Left forelimb (tissue), 1 donor: Measurements from ENCODE around the gene MCTP2.

Source experiments
- DNase-seq: peaks from one replicate; pipeline ENCODE4 v3.0.0-alpha.2; 2018; ENCODE audit warnings: low spot score

Gene MCTP2

DNA sequence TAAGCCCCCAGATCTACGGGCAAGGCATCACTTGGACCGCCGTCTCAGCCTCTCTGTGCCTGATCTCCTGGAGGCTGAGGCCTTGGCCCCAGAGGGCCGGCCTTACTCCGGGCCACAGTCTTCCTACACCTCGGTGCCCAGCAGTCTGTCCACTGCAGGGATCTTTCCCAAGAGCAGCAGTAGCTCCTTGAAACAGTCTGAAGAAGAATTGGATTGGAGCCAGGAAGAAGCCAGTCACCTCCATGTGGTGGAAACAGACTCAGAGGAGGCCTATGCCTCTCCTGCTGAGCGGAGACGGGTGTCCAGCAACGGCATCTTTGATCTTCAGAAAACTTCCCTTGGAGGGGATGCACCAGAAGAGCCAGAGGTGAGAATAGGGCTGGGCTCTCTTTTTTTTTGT, 67.0 kb downstream of the MCTP2 start:
- DNase-seq: no peak

DNA sequence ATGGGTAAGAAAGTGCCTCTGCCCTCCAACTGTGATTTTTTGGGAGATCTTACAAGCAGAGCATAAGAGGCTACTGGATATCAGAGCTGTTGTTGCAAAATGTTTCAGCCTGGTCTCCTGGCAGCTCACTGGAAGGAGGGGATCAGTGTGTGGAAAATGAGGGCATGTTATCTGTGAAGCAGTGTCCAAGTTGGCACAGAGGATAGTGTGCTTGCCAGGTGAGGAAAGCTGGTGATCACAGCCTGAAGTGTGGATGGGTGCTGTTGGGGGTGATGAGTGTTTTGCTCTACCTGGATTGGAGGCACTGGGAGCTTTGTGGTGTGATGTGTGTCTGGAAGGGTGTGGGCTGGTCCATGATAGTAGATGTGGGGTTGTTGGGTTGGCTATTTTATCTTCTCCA, 69.3 kb downstream of the MCTP2 start:
- DNase-seq: no peak

DNA sequence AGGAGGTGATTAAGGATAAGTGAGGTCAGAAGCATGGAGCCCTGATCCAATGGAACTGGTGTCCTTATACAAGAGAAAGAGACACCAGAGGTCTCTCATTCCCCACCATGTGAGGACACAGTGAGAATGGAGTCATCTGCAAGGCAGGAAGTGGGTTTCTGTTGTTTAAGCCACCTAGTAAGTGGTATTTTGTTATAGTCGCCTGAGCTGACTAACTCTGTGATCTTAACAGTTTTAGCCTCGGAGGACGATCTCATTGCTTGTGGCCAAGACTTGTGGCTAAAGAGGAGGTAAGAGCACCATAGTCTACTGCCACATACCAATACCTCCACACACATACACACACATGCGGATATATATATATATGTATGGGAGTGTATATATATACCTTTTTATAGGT, 73.8 kb downstream of the MCTP2 start:
- no peak for DNase-seq

DNA sequence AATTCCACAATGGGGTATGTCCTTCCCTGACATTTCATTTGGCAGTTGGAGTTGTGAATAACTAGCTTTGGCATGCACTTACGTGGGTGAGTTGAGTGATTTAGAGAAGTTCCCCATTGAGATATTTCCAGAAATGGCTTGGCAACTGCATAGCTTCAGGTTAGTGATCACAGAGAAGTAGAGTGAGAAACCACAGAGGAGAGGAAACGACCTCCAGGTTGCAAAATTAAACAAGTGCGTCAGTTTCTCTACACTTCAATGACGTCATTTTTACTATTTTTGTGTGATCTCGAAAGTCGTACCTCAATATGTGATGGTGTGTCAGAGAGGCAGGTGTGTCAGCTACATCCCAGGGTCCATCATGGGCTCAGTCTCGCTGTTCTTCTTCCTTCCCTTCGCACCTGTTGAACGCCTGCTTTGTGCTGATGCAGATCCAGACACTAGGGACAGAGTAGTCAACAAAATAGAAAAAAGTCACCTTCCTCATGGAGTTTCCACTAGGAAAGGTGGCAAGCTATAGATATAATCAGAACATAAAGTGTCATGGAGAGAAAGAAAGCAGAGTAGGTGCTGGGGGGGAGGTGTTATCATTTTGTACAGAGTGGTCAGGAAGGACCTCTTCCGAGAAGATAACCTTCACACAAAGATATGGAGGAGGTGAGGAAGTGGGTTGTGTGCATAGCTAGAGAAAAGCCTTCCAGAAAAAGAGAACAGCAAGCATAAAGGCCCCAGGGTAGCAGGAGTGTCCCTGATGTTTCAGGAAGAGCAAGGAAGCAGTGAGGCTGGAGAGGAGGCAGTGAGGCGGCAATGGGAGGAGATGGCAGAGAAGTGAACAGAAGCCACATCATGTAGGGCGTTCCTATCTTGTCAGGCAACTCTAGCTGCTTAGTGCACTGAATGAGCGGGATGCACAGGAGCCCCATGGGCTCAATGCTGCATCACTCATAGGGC, 75.6 kb downstream of the MCTP2 start:
- DNase-seq: no peak

DNA sequence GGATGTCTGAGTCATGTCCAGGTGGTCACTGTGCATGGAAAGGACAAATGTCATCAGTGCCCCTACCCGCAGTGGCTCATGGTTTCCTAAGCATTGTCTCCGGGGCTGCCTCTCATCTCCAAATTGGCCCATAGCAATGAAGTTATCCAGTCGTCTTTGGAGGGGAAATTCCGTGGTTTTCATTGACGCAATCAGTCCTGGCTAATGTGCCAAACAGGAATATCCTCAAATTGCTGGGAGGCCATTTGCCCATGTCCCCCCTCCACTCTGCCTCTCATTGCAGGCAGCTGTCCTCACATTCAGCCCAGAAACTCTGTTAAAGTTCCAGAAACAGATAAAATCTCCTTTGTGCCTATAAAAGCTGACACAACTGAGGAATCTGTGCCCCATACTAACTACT, 81.6 kb downstream of the MCTP2 start:
- DNase-seq: no peak

DNA sequence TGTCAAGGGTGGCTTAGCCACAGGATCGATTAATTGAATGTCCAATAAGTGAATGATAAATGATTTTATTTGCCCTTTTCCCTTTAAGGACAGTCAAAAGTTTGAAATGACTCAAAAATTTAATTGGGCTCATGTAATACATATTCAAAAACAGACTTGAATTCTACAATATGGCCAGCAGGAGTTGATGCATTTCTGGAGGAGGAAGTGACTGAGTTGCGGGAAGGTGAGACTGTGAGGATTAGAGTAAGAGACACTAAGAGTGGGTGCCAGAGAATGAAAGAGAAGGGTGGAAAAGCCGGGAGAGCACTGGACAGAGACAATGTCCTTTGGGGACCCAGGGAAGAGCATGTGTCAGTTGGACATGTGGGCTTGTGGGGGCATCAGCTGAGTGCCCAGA, 83.3 kb downstream of the MCTP2 start:
- no peak for DNase-seq

DNA sequence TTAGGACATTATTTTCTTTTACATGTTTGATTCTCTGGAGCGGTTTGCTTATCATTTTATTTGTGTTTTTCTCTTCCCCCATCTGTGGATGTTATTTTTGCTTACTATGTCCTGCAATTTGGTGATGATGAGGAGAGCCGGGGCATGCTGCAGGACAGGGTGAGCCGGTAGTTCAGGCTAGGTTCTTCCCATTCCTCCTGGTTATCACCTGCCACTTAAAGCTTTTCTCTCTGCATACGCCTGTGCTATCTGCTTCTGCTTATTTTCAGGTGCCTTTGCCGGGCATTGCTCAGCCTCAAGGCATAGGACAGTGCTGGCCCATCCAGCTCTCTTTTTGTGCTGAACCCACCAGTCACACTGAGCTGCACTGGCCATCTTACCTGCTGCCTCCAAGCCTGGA, 85.8 kb downstream of the MCTP2 start:
- DNase-seq: no peak

DNA sequence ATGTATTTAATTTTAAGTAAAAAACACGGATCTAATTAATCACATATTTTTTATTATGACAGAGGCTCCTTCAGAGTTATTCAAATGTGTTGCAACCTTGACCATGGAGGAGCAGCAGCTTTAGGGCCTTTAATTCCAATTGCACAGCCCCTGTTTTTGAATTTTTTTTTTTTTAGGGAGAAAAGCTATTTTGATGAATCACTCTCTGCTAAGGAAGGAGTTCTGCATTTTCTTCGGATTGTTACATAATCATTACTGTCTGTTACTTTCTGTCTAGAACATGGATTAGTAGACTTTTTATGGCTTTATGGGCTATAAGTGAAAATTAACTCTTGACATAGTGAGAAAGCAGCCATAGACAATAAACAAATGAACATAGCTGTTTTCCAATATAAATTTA, 90.8 kb downstream of the MCTP2 start:
- DNase-seq: no peak

DNA sequence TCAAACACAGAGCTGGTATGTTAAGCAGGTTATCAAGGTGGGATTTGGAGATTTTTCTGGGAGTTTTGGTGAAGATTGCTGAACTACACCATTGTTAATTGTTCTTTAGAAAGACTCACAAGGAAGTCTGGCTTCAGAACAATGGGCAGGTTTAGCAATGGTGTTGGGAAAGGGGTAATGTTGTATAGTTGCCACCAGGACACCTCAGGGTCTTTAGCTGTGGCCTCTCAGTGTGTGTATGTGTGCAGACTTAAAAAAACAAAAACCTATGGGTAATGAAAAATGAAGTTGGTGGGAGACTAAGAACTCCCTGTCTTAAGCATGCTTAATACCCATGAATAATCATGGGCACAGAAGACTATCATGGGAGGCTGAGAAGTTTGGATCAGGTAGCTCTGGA, 91.7 kb downstream of the MCTP2 start:
- DNase-seq: no peak

DNA sequence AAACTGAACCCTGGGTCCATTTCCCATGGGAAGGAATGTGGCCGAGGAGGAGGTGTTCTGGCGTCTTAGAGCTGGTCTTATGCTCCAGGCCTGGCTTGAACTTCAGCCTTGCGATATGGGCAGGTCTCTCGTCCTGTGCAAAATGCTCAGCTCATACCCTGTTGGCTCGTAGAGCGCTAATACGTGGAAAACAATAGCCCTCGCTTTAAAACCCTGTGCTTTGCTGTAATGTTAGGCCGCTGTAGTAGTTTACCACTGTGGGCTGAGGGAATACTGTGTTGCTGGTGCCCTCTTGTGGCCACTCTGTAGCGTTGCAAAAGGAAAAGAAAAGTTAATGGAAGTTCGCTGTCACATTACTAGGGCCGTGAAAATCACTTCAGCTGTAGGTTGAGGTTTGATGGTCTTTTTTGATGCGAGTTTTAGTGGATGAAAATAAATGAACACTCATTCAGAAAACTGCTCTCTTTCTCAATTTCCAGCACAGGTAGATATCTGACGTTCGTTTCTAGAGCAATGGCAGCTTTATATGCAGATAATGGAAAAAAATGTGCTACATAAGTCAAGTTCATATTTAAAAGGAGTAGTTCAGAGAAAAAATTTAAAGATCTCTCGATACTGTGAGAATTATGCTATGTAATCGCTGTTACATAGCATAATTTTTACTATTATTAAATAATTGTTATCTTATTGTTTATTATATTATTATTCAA, 92.9 kb downstream of the MCTP2 start:
- no peak for DNase-seq

DNA sequence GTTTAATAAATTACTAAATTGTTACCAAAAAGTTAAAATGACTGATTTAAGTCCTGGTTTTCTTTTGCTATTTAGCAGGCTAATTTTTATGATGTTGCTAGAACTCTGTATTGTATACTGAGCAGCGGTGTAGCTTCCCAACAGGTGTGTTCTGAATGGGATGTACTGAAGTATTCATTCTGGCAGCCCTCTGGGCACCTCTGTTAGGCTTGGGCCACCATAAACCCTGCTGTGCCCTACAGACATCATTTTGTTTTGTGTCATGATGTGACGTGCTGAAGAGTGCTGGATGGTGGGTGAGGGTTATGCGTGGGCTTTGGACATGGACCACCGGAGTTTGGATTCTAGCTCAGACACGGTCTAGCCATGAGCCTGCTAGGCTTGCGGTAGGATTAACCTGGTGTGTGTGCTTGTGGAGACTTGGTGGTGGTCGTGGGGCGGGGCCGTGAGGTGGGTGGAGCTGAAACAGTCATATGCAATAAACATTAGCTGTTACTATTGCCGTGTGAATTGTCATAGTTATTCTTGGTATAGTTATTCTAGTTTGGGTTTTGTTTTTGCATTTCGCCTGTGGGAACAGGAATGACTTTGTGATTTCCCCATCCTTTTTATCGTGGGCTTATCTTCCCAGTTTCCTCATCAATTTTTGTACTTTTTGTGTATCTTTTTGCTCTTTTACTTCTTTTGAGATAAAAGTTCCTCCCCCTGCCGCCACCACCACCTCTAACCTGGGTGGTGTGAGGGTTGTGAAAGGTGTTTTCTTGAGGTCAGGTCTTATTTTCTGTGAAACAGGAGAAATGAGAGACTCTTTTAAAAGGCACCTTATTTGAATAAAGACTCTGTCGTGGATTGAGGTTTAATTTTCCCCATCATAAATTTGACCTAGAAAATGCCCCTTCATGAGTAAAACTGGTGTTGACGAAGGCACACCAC, 93.7 kb downstream of the MCTP2 start:
- DNase-seq: no peak

DNA sequence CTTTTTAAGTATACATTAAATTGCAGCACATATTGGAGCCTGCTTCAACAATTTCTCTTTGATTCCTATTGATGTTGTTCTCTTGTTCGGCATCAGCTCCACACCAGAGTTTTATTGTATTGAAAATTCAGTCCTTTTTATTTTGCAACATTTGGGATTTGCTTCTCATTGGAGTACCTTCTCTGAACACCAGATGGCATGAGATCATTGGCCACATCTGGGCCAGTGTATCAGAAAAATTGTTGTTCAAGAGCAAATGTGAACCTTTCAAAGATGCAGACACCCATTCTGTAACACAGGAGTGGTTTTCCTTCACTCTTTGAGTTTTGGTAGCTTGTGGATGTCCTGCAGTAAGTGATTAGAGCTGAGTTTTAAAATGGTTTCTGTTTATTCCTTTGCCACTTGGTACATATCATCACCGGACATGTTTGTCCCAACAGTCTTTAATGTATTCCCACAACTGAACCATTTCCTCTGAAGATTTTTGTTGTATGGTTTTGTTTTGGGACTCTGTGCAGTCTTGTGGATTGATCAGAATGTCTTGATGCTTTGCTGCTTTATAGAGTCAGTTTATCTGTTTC, 96.1 kb downstream of the MCTP2 start:
- no peak for DNase-seq

DNA sequence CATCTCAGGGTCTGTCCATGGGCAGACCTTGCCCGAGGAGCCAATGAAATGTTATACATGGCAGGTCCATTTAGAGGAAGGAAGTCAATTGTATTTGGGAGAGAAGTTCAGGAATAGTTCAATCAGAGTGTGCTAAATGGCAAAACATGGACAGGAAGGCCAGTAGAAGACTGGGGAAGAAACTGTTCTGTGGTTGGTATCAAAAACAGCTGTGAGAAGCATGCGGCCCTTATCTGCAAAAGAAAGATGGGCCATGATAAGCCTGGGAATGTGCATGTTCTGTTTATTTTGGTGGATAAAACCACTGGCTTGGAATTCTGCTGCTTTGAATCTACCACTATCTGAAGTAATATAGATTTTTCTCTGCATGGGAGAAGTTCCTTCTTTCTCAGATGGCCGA, 100.4 kb downstream of the MCTP2 start:
- no peak for DNase-seq

DNA sequence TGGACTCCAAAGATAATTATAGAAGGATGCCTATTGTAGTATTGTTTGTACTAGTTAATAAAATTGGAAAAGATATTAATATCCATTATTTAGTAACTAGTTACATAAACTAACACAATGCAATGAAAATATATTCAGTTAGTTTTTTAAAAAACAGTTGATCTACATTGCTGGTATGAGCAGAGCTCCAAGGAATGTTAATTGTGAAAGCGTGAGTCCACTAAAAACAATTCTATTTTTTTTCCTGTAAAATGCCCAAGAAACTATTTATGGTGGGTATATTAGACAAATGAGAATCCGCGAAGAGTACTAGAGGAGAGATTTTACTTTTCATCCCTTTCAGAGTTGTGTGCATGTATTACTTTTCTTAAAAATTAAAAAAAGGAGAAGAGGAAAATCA, 104.3 kb downstream of the MCTP2 start:
- DNase-seq: no peak

DNA sequence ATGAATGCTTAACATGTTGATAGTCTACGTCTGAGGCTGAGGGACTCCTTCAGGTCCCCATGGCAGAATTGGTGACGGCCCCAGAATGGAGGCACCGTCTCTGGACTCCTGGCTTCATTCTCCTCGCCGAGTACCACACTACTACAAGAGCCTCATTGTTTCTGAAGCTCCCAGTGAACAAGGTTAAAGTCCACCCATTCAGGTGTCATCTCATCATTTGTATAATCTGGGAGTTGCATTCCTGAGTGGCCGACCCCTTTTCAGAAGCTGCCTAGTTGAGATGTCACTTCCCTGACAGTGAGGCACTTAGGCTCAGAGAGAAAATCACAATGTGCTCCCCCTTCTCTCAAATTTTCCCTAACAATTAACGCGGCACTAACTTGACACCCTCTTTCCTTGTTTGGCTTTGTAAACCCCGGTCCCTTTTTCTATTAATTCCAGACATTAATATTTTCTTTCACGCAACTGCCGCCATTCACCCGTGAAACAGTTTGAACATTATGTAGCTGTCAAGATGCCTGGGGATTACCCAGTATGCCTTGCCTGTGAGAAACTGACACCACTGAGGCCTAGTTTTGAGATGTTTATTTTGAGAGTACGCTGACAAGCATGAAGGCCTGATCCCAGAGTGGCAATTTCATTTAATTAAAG, 105.6 kb downstream of the MCTP2 start:
- DNase-seq: no peak

DNA sequence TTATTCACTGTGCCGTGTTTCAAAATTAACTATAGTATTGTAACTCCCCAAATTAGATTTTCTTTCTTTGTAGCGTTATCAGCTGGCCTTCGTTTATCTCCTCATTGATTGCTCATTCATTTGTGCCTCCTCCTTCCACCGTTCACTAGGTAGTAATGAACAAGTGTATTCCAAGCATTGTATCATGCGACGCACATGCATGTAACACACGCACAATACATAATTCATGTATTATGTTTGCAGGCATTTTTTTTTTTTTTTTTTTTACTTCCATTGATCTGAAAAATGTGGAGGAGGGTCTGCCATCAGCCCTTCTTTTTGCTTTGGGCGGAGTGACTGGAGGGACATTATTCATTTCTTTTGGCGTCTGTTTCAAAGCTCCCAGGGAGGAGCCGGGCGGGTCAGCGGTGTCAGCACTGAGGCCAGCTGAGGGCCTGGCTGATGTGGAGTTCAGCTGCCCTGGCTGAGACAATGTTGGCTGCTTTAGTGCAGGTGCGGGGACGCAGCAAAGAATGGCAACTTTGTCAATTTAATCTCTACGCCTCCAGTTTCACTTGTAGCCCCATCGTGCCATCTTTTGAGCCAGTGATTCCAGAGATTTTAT, 107.0 kb downstream of the MCTP2 start:
- no peak for DNase-seq

DNA sequence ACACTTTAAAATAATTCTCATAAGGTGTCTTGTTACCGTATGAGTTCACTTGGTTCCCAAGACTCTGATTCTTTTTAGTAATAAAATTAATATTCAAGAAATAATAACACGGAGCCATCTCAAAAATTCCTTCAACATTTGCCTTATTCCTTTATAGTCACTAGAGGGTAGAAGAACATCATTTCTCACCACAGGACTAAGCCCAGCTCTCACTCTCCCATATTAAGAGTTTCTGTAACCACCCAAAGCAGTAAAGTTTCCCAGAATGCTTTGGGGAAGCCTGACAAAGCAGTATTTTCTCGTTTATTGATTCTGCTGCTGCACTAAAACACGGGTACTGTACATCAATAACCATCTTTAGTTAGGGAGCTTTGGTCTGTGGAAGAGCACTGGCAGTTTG, 114.9 kb downstream of the MCTP2 start:
- no peak for DNase-seq

DNA sequence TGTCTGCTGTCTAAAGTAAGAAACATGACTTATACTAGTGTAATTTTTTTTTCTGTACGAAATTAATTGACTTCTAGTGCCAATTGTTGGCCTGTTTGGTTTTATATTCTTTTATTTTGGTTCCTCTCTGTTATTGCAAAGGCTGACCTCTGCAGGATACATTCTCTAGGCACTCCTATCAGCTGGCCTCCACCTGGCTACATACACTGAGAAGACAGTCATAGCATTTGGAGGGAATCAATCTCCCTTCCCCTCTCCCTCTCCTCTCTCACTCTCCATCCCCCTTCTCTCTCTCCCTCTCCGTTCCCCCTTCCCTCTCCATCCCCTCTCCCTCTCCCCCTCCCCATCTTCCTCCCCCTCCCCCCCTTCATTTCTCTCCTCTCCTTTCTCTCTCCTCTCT, 116.7 kb downstream of the MCTP2 start:
- DNase-seq: no peak

DNA sequence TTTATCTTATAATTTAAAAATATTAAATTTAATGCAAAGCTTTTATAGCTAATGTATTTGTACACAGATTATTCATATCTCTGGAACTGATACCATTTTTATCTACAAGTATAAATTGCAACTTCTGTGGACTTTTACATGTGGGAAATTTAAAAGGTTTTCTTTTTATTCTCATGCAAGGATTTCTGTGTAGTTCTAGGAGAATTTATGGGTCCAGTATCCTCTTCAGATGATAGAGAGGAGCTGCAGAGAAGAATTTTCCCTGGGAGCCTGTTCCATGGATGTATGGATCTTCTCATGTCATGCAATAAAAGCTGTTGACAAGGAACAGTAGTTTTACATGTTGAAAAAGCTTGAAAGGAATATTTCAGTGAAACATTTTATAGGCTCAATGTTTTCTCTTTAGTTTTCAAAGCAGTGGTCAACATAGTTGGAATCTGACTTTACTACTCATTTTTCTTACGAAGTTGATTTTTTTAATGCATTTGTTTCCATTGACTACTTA, 119.7 kb downstream of the MCTP2 start:
- DNase-seq: no peak

DNA sequence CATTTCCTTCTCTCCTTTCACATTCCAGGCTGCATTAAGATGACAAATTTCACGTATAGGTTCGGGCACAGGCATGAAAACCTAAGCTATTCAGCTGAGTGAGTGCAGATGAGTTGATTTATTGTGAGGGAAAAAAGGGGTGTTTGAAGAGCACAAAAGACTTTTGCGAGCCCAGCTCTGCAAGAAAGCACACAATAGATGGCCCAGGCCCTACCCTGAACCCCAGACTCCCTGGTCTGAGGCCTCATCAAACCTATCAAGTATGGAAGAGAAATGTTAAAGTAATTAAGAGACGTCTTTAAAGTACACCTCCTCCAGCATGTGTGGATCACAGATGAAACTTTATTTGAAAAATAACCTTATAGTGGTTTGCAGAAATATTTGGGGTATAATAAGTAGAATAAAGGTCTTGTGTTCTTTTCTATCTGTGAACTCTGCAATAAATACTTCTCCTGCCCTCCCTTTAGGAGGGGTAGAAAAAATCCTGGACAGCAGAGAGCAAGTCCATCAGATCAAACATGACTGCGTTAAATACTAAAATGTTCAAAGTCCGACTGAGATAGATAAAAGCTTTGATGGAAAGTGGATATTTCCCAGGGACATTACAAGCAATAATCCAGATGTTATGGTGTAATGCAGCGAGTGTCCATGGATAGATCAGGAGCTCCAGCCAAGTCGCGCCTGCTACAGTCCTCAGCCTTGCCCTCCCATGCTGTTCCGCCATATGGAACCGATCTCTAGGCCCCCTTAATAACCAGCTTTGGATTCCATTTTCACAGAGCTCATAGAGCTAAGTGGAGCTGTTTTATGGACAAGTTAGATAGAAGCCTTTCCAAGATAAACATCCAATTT, 121.5 kb downstream of the MCTP2 start:
- no peak for DNase-seq
